B cell (primary cell): ENCODE measurements around the gene P2RY14. TPM values are rescaled to one million over a fixed set of nuclear protein-coding genes. Genes with fewer than 3 reads are reported as not detected.

ENCODE experiments used
- ATAC-seq: fragments of 200-7000 bp; cut with Tn5 transposase; one replicate; pipeline ENCODE4 v1.10.0; 2021; ENCODE audit warnings: low read depth, mild to moderate bottlenecking, moderate number of reproducible peaks, moderate library complexity
- CTCF ChIA-PET: fragments of 350-600 bp; sonication (Branson Sonifier 250); formaldehyde crosslinking; loops from one replicate; lab custom pipeline; 2021; ENCODE audit warnings: antibody characterized with exemption, inconsistent platforms; lab: Charles Lee
- POLR2A ChIA-PET: fragments of 350-600 bp; sonication (Branson Sonifier 250); formaldehyde crosslinking; loops from one replicate; lab custom pipeline; 2021; ENCODE audit warnings: antibody characterized with exemption; lab: Charles Lee
- DNase-seq: peaks from one replicate; pipeline ENCODE4 v3.0.0; 2013
- H2AFZ ChIP-seq: 2 replicates; pipeline ENCODE4 v1.6.1; 2012; ENCODE audit warnings: mild to moderate bottlenecking, low read depth, low read length; ENCODE audit not compliant: insufficient read depth, poor library complexity, severe bottlenecking
- H3K27ac ChIP-seq, 2 donors: 1 replicate in 1 of 2; 2 replicates in 1 of 2; pipeline ENCODE4 v1.5.1; 2012 to 2013; ENCODE audit warnings: low read length in 2 of 2, mild to moderate bottlenecking in 2 of 2, moderate library complexity in 1 of 2
- H3K27me3 ChIP-seq, 4 experiments: fragments of 200-600 bp in 1 of 4; sonication (generic) in 1 of 4; replicated peaks in 1 of 4; 1 replicate in 2 of 4; 2 replicates in 2 of 4; pipeline versions ENCODE4 v1.6.1 to v1.7.0; 2013 to 2016; ENCODE audit warnings: low read length in 3 of 4, mild to moderate bottlenecking in 2 of 4, mixed read lengths in 1 of 4, moderate library complexity in 1 of 4; ENCODE audit not compliant: insufficient read depth in 4 of 4, control insufficient read depth in 3 of 4; ENCODE audit errors: control extremely low read depth in 1 of 4
- H3K36me3 ChIP-seq, 2 experiments: replicated peaks in 1 of 2; 1 replicate in 1 of 2; 2 replicates in 1 of 2; pipeline versions ENCODE4 v1.6.1 to v1.7.1; 2013; ENCODE audit warnings: low read length in 1 of 2; ENCODE audit not compliant: insufficient read depth in 2 of 2, control insufficient read depth in 1 of 2; ENCODE audit errors: control extremely low read depth in 1 of 2, extremely low read depth in 1 of 2
- H3K4me1 ChIP-seq, 2 donors: fragments of 200-600 bp in 1 of 2; sonication (generic) in 1 of 2; 1 replicate in 1 of 2; 2 replicates in 1 of 2; pipeline versions ENCODE4 v1.5.1 to v1.6.1; 2013 to 2017; ENCODE audit warnings: low read length in 2 of 2; ENCODE audit not compliant: control insufficient read depth in 2 of 2, insufficient read depth in 2 of 2
- H3K4me2 ChIP-seq: replicated peaks from 2 replicates; pipeline ENCODE3; 2012; ENCODE audit warnings: mild to moderate bottlenecking, low read depth, low read length; ENCODE audit not compliant: poor library complexity, severe bottlenecking
- H3K4me3 ChIP-seq, 5 experiments: fragments of 200-600 bp in 1 of 5; sonication (generic) in 1 of 5; 1 replicate in 3 of 5; 2 replicates in 2 of 5; pipeline versions ENCODE4 v1.5.1 to v1.7.0; 2011 to 2016; ENCODE audit warnings: low read length in 4 of 5, mild to moderate bottlenecking in 4 of 5, low read depth in 2 of 5, control low read depth in 1 of 5, moderate library complexity in 1 of 5; ENCODE audit not compliant: insufficient read depth in 1 of 5; ENCODE audit errors: control extremely low read depth in 1 of 5, extremely low read depth in 1 of 5
- H3K79me2 ChIP-seq: fragments of 200-600 bp; sonication (generic); one replicate; pipeline ENCODE4 v1.6.0; 2016; ENCODE audit warnings: low read length; ENCODE audit not compliant: control insufficient read depth, insufficient read depth
- H3K9ac ChIP-seq: fragments of 200-600 bp; sonication (generic); 2 replicates; pipeline ENCODE4 v1.6.1; 2017; ENCODE audit warnings: mild to moderate bottlenecking, low read length, moderate library complexity
- H3K9me3 ChIP-seq, 3 donors: one replicate each; pipeline versions ENCODE4 v1.6.1 to v1.7.1; 2013; ENCODE audit warnings: low read length in 2 of 3; ENCODE audit not compliant: control insufficient read depth in 2 of 3, insufficient read depth in 1 of 3; ENCODE audit errors: control extremely low read depth in 1 of 3
- H4K20me1 ChIP-seq: 2 replicates; pipeline ENCODE4 v1.6.0; 2012; ENCODE audit warnings: mild to moderate bottlenecking, low read length; ENCODE audit not compliant: insufficient read depth, control insufficient read depth, poor library complexity, severe bottlenecking
- H3K27ac Mint-ChIP-seq: one replicate; pipeline ENCODE4 v1.8.0; 2021; ENCODE audit warnings: mixed read lengths
- H3K27me3 Mint-ChIP-seq: one replicate; pipeline ENCODE4 v1.8.0; 2021; ENCODE audit warnings: mixed read lengths
- H3K4me1 Mint-ChIP-seq: one replicate; pipeline ENCODE4 v1.8.0; 2021; ENCODE audit warnings: mixed read lengths
- H3K4me3 Mint-ChIP-seq: one replicate; pipeline ENCODE4 v1.8.0; 2021; ENCODE audit warnings: mixed read lengths
- H3K9me3 Mint-ChIP-seq: one replicate; pipeline ENCODE4 v1.8.0; 2022; ENCODE audit warnings: mixed read lengths; ENCODE audit not compliant: insufficient read depth
- CTCF ChIP-seq: fragments of 200-600 bp; IDR thresholded peaks from one replicate; pipeline ENCODE4 v1.8.0; 2022; ENCODE audit warnings: antibody characterized with exemption, mild to moderate bottlenecking
- EZH2 ChIP-seq: IDR thresholded peaks from 2 replicates; pipeline ENCODE4 v1.6.1; 2012; ENCODE audit warnings: borderline replicate concordance, low read depth, mild to moderate bottlenecking, moderate library complexity, low read length; ENCODE audit not compliant: insufficient read depth, poor library complexity, severe bottlenecking
- WGBS: methylation state at CpG from one replicate; pipeline ENCODE4 v1.1.5; 2013; ENCODE audit warnings: missing lambda C conversion rate; ENCODE audit not compliant: insufficient coverage; 5-methylcytosine and 5-hydroxymethylcytosine counted together
- intact Hi-C: fragments of 100-400 bp; cut with micrococcal nuclease; formaldehyde crosslinking; loops from one replicate; pipeline ENCODE4 v1.10.0; 2022
- polyA minus RNA-seq: library from RNA; depleted of rRNA, polyadenylated mRNA; stranded (reverse); fragments of >200 nt; gene quantifications from 2 replicates; pipeline ENCODE4 v1.2.3, GENCODE V29; 2012
- polyA plus RNA-seq: library from polyadenylated mRNA; depleted of rRNA; stranded (reverse); fragments of >200 nt; gene quantifications from 2 replicates; pipeline ENCODE4 v1.2.3, GENCODE V29; 2012
- total RNA-seq, 2 donors: library from RNA; stranded (reverse); fragments of 120-200 nt in 1 of 2; gene quantifications; 1 replicate in 1 of 2; 2 replicates in 1 of 2; pipeline versions ENCODE4 v1.2.3 to v1.2.4, GENCODE V29; 2013 to 2022

P2RY14 gene
- total RNA-seq (6.0 and 7.0 TPM in 2 replicates), polyA plus RNA-seq (11.3 and 12.3 TPM in 2 replicates), polyA minus RNA-seq (10.1 and 14.8 TPM in 2 replicates)
- total RNA-seq (2013): 29.8 TPM

- Histone ChIP-seq H3K4me1 (peaks cover 69 to 73% of the 10 kb centered on the region in 2 donors), H3K4me2 (peak within 1 kb of the TSS; percentile 73), H3K79me2 (peaks cover 23% of the 10 kb centered on the region), H4K20me1 (no peaks in the 10 kb centered on the region), H3K9ac (peak within 1 kb of the TSS; percentile 58), H3K36me3 (no peaks in the 10 kb centered on the region), H3K27ac (peak within 1 kb of the TSS; percentile 91 to 96), H3K27me3 (no peaks in the 10 kb centered on the region), H3K9me3 (no peaks in the 10 kb centered on the region), H2AFZ (peak within 1 kb of the TSS; percentile 18), H3K4me3 (peak within 1 kb of the TSS; percentile 40 to 78 (median 56))
- ChIA-PET POLR2A (interaction anchor here (0.5 to 4.9 kb wide), 3 partner anchors 12 to 49 kb away, joined by 3 to 52 read pairs (median 5); no protein-coding TSS in a partner anchor), CTCF (interaction anchor here (0.7 to 9.6 kb wide), 15 partner anchors 9 to 132 kb away, joined by 3 to 460 read pairs (median 3); no protein-coding TSS in a partner anchor)
- no peaks in the 10 kb centered on the region for H3K27me3 Mint-ChIP-seq
- no peaks in the 10 kb centered on the region for H3K9me3 Mint-ChIP-seq
- TF ChIP-seq EZH2 (no peak), CTCF (no peak)
- H3K27ac Mint-ChIP-seq: peak within 1 kb of the TSS; percentile 98
- peak; percentile 68 for ATAC-seq
- peak within 1 kb of the TSS; percentile 70 for H3K4me3 Mint-ChIP-seq
- intact Hi-C loops: loop anchor here (1.0 to 5.0 kb wide), 5 partner anchors 49 to 731 kb away; partner anchors contain the start of genes EIF2A, P2RY12, P2RY13 and SERP1
- WGBS: 0% methylated on average over 1 of the region's 4 CpGs
- H3K4me1 Mint-ChIP-seq: peaks cover 66% of the 10 kb centered on the region
- peak; percentile 85 for DNase-seq
Observed at GRCh38 chr3:151278230-151278629, at the start of gene P2RY14. Gene P2RY14 (minus strand): TSS chr3:151278542. CDS start chr3:151214316, 64,226 bp downstream.

GRCh38 chr3:151327571-151328198, 49.3 kb upstream of the P2RY14 start:
- Histone ChIP-seq H3K9ac (no peak overlapping the region), H3K27ac (no peak overlapping the region), H4K20me1 (no peaks in the 10 kb centered on the region), H3K9me3 (no peaks in the 10 kb centered on the region), H3K4me2 (no peak overlapping the region), H3K36me3 (no peaks in the 10 kb centered on the region), H2AFZ (no peak overlapping the region), H3K79me2 (no peaks in the 10 kb centered on the region), H3K27me3 (no peaks in the 10 kb centered on the region), H3K4me3 (peak overlapping the region in 1 of 5 experiments; percentile 82), H3K4me1 (peaks cover 7 to 8% of the 10 kb centered on the region in 2 donors)
- peak; percentile 81 for TF ChIP-seq CTCF
- no peak for TF ChIP-seq EZH2
- peak overlapping the region; percentile 75 for H3K27ac Mint-ChIP-seq
- H3K4me3 Mint-ChIP-seq: no peak overlapping the region
- peaks cover 26% of the 10 kb centered on the region for H3K4me1 Mint-ChIP-seq
- H3K27me3 Mint-ChIP-seq: no peaks in the 10 kb centered on the region
- intact Hi-C loops: loop anchor here (2.0 to 5.0 kb wide), 3 partner anchors 25 to 55 kb away; partner anchors contain the start of gene P2RY14
- H3K9me3 Mint-ChIP-seq: no peaks in the 10 kb centered on the region
- no peak for ATAC-seq
- ChIA-PET CTCF (interaction anchor here (0.5 to 4.7 kb wide), 23 partner anchors 9 to 986 kb away, joined by 3 to 26 read pairs (median 4); partner anchors contain the start of gene P2RY12), POLR2A (interaction anchor here (0.6 kb wide), 1 partner anchor 1804 kb away, joined by 3 read pairs; no protein-coding TSS in a partner anchor)
- peak; percentile 33 for DNase-seq
- WGBS: no CpG with 5 or more reads among the region's 3 CpGs
